Endodermal cell (in vitro differentiated cells): Measurements from ENCODE around the gene ADAMTS17. TPM values are rescaled to one million over a fixed set of nuclear protein-coding genes. Genes with fewer than 3 reads are reported as not detected.

Experiments used
- DNase-seq: peaks from one replicate; pipeline ENCODE4 v3.0.0-alpha.2; 2017
- H3K27ac ChIP-seq: 2 replicates; pipeline ENCODE4 v1.5.1; 2013; ENCODE audit warnings: mild to moderate bottlenecking, low read depth, low read length, moderate library complexity
- H3K27me3 ChIP-seq: 2 replicates; pipeline ENCODE4 v1.6.1; 2013; ENCODE audit warnings: mild to moderate bottlenecking, low read length, moderate library complexity; ENCODE audit not compliant: insufficient read depth, control insufficient read depth, poor library complexity, severe bottlenecking
- H3K36me3 ChIP-seq: 2 replicates; pipeline ENCODE4 v1.7.0; 2013; ENCODE audit warnings: mild to moderate bottlenecking, low read length, moderate library complexity; ENCODE audit not compliant: control insufficient read depth, insufficient read depth
- H3K4me1 ChIP-seq: one replicate; pipeline ENCODE4 v1.7.0; 2013; ENCODE audit warnings: low read length; ENCODE audit not compliant: control insufficient read depth, insufficient read depth
- H3K4me3 ChIP-seq: 2 replicates; pipeline ENCODE4 v1.5.1; 2013; ENCODE audit warnings: mild to moderate bottlenecking, low read length, moderate library complexity
- H3K9ac ChIP-seq: 2 replicates; pipeline ENCODE4 v1.6.1; 2013; ENCODE audit warnings: mild to moderate bottlenecking, low read length, moderate library complexity; ENCODE audit not compliant: poor library complexity, severe bottlenecking; ENCODE audit errors: extremely low read depth
- H3K9me3 ChIP-seq: 2 replicates; pipeline ENCODE4 v1.6.1; 2013; ENCODE audit warnings: mild to moderate bottlenecking, low read length, moderate library complexity; ENCODE audit not compliant: control insufficient read depth
- H3K27ac Mint-ChIP-seq: 2 replicates; pipeline ENCODE4 v1.8.0; 2020; ENCODE audit warnings: mixed read lengths
- H3K27me3 Mint-ChIP-seq: 2 replicates; pipeline ENCODE4 v1.8.0; 2021; ENCODE audit warnings: mild to moderate bottlenecking, mixed read lengths; ENCODE audit not compliant: insufficient read depth
- H3K36me3 Mint-ChIP-seq: 2 replicates; pipeline ENCODE4 v1.8.0; 2020; ENCODE audit warnings: low read depth, mixed read lengths
- H3K4me1 Mint-ChIP-seq: 2 replicates; pipeline ENCODE4 v1.8.0; 2020; ENCODE audit warnings: mixed read lengths
- H3K4me3 Mint-ChIP-seq: 2 replicates; pipeline ENCODE4 v1.8.0; 2020; ENCODE audit warnings: mild to moderate bottlenecking, moderate library complexity, mixed read lengths
- H3K9me3 Mint-ChIP-seq: 2 replicates; pipeline ENCODE4 v1.8.0; 2020; ENCODE audit warnings: mild to moderate bottlenecking, mixed read lengths
- CTCF ChIP-seq: fragments of 200-600 bp; sonication (generic); conservative IDR thresholded peaks from 2 replicates; pipeline ENCODE4 v1.5.0; 2021; ENCODE audit warnings: antibody characterized with exemption, mild to moderate bottlenecking
- WGBS, 2 experiments: methylation state at CpG; one replicate each; pipeline versions ENCODE4 v1.1.5 to v1.1.7; 2013; ENCODE audit warnings: missing lambda C conversion rate in 2 of 2, mixed read lengths in 1 of 2; ENCODE audit not compliant: insufficient coverage in 1 of 2, insufficient read length in 1 of 2; 5-methylcytosine and 5-hydroxymethylcytosine counted together
- total RNA-seq, 2 donors: library from RNA; stranded (reverse); fragmentation: NEBNext Ultra II Directional in 1 of 2; extraction: Animal tissue kit (Norgen Biotek cat#: 25700) in 1 of 2; gene quantifications; 2 replicates in 1 of 2; 3 replicates in 1 of 2; pipeline ENCODE4 v1.2.1, GENCODE V29; 2021

ADAMTS17 gene
- total RNA-seq, 2 donors from 2014 or later: 0.82 to 2.3 TPM

GRCh38 chr15:99978426-99978825 is 363.3 kb downstream of the ADAMTS17 start:
- peaks cover 2% of the 10 kb centered on the region for H3K27me3 Mint-ChIP-seq
- 78 to 82% methylated on average over 5 to 10 of the region's 10 CpGs for WGBS, 2 experiments
- peaks cover 19% of the 10 kb centered on the region for H3K4me1 Mint-ChIP-seq
- DNase-seq: peak; percentile 73
- no peaks in the 10 kb centered on the region for H3K9me3 ChIP-seq
- no peak overlapping the region for H3K4me3 ChIP-seq
- H3K27ac ChIP-seq: no peak overlapping the region
- H3K36me3 ChIP-seq: no peaks in the 10 kb centered on the region
- peaks cover 6% of the 10 kb centered on the region for H3K4me1 ChIP-seq
- H3K9me3 Mint-ChIP-seq: no peaks in the 10 kb centered on the region
- H3K4me3 Mint-ChIP-seq: no peak overlapping the region
- no peak for TF ChIP-seq CTCF
- H3K9ac ChIP-seq: no peak overlapping the region
- peak overlapping the region; percentile 30 for H3K27ac Mint-ChIP-seq
- H3K36me3 Mint-ChIP-seq: no peaks in the 10 kb centered on the region
- H3K27me3 ChIP-seq: no peaks in the 10 kb centered on the region

- peaks cover 2% of the 10 kb centered on the region for H3K27me3 Mint-ChIP-seq
- peaks cover 15% of the 10 kb centered on the region for H3K4me1 Mint-ChIP-seq
- H3K9ac ChIP-seq: no peak overlapping the region
- no peaks in the 10 kb centered on the region for H3K27me3 ChIP-seq
- WGBS, 2 experiments: 92 to 95% methylated on average over 6 to 10 of the region's 10 CpGs
- TF ChIP-seq CTCF: no peak
- no peak overlapping the region for H3K4me3 Mint-ChIP-seq
- H3K27ac ChIP-seq: no peak overlapping the region
- no peaks in the 10 kb centered on the region for H3K9me3 ChIP-seq
- no peak overlapping the region for H3K4me3 ChIP-seq
- no peak for DNase-seq
- H3K36me3 Mint-ChIP-seq: no peaks in the 10 kb centered on the region
- no peak overlapping the region for H3K27ac Mint-ChIP-seq
- no peaks in the 10 kb centered on the region for H3K36me3 ChIP-seq
- no peaks in the 10 kb centered on the region for H3K9me3 Mint-ChIP-seq
- H3K4me1 ChIP-seq: peaks cover 6% of the 10 kb centered on the region
Measured at GRCh38 chr15:99977929-99978328, 363.8 kb downstream of the ADAMTS17 start.

GRCh38 chr15:99976811-99977271 is 364.9 kb downstream of the ADAMTS17 start:
- Mint-ChIP-seq H3K4me1 (peaks cover 5% of the 10 kb centered on the region), H3K27me3 (peaks cover 2% of the 10 kb centered on the region), H3K36me3 (no peaks in the 10 kb centered on the region), H3K27ac (no peak overlapping the region), H3K4me3 (no peak overlapping the region), H3K9me3 (no peaks in the 10 kb centered on the region)
- H3K4me1 ChIP-seq: no peaks in the 10 kb centered on the region
- no peak for TF ChIP-seq CTCF
- DNase-seq: no peak
- WGBS, 2 experiments: 84 to 91% methylated on average over 5 to 9 of the region's 9 CpGs
- no peak overlapping the region for H3K27ac ChIP-seq
- H3K9me3 ChIP-seq: no peaks in the 10 kb centered on the region
- no peak overlapping the region for H3K4me3 ChIP-seq
- H3K9ac ChIP-seq: no peak overlapping the region
- H3K36me3 ChIP-seq: no peaks in the 10 kb centered on the region
- no peaks in the 10 kb centered on the region for H3K27me3 ChIP-seq
